HG02623 (cell line): Measurements from ENCODE around the gene MED8.
A peak's percentile ranks its signal among the peaks of the same experiment; 100 is the strongest.

Source experiments
- ATAC-seq: cut with Tn5 transposase; IDR thresholded peaks from one replicate; pipeline ENCODE4 v1.9.1; 2021; ENCODE audit warnings: moderate library complexity; ENCODE audit not compliant: unreplicated experiment

MED8 gene

DNA sequence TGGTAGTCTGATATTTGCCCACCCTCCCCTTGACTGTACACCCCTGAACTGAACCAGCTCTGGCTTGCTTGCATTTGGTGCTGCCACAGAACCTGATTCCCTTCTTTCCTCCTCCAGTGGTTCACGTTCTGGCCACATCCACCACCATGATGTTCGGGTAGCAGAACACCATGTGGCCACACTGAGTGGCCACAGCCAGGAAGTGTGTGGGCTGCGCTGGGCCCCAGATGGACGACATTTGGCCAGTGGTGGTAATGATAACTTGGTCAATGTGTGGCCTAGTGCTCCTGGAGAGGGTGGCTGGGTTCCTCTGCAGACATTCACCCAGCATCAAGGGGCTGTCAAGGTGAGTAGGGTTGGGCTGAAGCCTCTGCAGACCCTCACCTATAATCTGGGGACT is 29.0 kb downstream of the MED8 start:
- ATAC-seq: no peak

DNA sequence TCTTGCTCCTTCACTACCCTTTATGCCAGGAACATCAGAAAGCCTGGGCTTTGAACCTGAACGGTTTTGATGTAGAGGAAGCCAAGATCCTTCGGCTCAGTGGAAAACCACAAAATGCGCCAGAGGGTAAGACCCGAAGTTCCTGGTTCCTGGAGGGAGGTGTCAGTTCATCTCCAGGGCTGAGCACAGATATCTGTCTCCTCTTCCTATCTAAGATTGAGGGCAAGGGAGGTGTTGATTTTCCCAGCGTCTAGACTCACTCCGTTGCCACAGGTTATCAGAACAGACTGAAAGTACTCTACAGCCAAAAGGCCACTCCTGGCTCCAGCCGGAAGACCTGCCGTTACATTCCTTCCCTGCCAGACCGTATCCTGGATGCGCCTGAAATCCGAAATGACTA is 29.9 kb downstream of the MED8 start:
- ATAC-seq: no peak

DNA sequence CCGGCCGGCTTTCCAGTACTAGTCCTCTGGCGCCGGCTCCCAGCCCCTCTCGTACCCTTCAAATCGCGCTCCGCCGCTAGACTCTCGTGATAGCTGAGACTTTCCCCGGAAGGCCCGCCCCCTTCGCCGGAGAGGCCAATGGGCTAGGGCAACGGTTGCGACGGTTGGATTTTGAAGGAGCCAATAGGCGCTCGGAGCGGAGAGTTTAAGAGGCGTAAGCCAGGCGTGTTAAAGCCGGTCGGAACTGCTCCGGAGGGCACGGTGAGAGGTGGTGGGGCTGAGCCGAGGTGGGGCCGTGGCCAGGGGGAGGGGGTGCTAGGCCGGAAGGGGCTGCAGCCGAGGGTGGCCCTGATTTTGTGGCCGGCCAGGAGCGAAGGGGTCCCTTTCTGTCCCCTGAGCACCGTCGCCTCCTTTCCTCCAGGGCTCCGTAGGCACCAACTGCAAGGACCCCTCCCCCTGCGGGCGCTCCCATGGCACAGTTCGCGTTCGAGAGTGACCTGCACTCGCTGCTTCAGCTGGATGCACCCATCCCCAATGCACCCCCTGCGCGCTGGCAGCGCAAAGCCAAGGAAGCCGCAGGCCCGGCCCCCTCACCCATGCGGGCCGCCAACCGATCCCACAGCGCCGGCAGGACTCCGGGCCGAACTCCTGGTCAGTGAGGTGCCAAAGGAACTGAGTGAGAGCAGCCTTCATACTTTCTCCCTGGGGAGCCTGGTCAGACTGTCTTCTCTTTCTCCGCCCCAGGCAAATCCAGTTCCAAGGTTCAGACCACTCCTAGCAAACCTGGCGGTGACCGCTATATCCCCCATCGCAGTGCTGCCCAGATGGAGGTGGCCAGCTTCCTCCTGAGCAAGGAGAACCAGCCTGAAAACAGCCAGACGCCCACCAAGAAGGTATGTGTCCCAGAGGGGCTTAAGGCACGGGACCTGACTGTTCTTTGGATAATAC is 30.6 kb downstream of the MED8 start, which contains the start of gene CDC20:
CDC20 (plus strand) TSS at position 236 of the 948 bp plus-strand sequence; CDS start at position 471, 235 bp downstream.
- peak; percentile 94 for ATAC-seq

DNA sequence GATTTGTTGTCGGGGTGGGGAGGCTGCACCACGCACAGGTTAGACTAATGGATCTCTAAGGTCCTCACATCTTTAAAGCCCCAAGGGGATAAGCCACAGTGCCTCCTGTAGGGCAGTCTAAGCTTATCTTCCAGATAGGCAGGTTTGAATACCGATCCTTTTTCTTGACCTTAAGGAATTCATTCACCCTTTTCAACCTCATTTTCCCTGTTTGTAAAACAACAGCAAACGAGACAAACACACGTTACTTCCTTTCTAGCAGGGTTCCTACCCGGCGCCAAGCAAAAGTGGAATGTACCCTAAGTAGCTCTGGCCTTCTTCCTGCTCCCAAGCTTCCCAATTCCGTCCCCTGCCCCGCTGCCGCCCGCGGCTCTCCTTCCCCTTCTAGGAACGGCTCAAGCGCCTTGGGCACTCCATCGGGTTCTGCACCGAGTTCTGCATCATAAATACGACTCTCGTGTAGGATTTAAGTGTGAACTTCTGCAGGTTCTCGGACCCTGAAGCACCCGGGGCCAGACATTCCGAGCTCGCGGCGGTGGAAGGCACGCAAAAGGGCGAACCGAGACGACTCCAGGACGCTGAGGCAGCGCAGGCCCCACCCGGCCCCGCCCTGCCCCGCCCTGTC is 31.4 kb downstream of the MED8 start:
- no peak for ATAC-seq

GRCh38 chr1:43357251-43357650 is 32.3 kb downstream of the MED8 start:
- ATAC-seq: no peak

DNA sequence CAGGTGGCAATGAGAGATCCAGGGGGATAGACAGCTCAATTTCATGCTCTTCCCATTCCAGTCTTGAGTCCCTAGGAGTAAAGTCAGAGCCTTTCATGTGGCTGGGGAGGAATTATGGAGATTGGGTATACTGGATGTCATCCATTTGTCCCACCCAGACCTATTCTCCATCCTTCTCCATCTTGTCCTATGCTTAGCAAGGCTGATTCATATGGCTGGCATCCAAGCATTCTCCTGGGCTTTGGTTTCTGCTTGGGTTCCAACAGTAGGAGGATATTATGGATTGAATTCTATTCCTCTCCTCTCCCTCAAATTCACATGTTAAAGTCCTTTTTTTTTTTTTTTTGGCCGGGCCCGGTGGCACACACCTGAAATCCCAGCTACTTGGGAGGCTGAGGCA is 34.7 kb downstream of the MED8 start:
- ATAC-seq: no peak

GRCh38 chr1:43354471-43354870 is 35.1 kb downstream of the MED8 start:
- ATAC-seq: no peak

- ATAC-seq: no peak
Observed at GRCh38 chr1:43352881-43353280, 36.7 kb downstream of the MED8 start.

DNA sequence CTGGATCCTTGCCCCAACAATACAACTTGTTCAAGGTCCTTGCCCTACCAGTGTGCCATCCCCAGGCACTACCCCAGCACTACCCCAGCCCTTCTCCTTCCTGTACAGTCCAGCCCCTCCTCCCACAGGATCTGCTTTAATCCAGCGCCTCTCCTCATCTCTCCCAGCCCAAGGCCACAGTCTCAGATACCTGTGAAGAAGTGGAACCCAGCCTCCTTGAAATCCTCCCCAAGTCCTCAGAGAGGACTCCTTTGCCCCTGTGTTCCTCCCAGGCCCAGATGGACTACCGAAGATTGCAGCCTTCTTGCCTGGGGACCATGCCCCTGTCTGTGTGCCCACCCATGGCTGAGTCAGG is 37.3 kb downstream of the MED8 start:
- ATAC-seq: no peak

DNA sequence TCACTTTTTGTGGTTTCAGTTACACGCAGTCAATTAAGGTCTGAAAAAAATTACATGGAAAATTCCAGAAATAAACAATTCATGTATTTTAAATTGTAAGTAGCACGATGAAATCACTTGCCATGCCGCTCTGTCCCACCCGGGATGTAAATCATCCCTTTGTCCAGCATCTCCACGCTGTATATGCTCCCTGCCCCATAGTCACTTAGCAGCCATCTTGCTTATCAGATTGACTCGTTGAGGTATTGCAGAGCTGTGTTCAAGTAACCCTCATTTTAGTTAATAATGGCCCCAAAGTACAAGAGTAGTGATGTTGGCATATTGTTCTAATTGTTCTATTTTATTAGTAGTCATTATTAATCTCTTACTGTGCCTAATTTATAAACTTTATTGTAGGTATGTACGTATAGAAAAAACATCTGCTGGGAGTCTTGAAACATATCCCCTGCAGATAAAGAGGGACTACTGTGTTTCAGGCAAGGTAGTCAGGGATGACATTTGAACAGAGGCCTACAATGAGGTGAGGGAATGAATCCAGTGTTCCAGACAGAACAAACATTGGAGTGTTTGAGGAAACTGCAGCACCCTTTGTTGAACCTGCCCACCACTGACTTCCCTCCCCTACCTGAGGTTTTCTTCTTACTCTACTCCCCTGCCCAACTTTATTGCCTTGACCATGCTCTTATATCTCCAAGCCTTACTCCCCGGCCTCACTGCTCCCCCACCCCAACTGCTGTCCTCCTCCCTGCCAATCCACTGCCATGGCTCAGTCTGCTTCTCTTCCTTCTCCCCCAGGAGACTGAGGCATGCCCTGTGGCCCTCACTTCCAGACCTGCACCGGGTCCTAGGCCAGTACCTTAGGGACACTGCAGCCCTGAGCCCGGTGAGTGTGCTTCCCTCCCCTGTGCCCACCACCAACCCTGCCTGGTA is 37.9 kb downstream of the MED8 start:
- no peak for ATAC-seq

DNA sequence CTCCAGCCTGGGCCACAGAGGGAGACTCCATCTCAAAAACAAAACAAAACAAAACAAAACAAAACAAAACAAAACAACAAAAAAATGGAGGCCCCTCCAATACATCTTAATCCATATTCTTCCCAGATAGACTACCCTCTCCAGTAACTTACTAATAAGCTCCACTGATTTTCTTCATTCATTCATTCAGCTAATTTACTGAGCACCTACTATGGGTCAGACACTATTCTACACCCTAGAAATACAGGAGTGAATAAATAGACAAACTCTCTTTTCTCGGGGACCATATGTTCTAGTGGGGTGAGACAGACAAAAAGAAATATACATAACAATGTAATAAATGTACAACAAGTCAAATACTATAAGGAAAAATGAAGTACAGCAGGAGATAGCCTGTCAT is 38.6 kb downstream of the MED8 start:
- no peak for ATAC-seq

DNA sequence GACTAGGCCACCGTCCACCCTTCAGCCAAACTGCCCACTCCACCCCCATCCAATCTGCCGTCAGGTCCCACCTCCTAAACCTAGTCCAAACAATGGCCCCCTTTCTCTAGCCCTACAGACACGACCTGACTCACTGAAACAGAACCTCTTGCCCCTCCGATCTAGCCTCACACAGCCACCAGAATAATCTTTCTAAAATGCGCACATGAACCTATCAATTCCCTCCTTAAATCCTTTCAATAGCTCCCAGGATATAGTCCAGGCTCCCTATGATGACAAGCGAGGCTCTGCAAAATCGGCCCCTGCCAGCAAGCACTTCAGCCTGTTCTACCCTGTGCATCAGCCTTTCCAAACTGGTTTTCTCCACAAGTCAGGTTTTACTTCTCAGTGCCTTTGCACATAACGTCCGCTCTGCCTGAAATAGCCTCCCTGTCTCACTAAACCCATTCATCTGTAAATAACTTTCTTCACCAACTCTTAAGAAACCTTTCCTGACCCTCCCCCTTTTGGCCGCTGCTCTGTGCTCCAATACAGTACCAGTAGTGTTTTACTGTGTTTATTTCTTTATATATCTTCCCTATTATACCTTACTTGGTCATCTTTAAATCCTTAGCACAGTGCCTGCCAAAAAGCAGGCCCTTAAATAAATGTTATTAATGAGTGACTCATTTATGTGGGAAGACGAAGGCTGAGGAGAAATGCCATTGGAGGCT is 39.9 kb downstream of the MED8 start:
- ATAC-seq: no peak

GRCh38 chr1:43348809-43349593 is 40.6 kb downstream of the MED8 start:
- no peak for ATAC-seq

GRCh38 chr1:43348343-43348808 is 41.2 kb downstream of the MED8 start:
- no peak for ATAC-seq

- no peak for ATAC-seq
Observed at GRCh38 chr1:43346636-43347035, 43.0 kb downstream of the MED8 start.

GRCh38 chr1:43345120-43345519 is 44.5 kb downstream of the MED8 start:
- ATAC-seq: no peak

- no peak for ATAC-seq
Observed at GRCh38 chr1:43344267-43344850, 45.2 kb downstream of the MED8 start.

GRCh38 chr1:43340559-43340958 is 49.0 kb downstream of the MED8 start:
- no peak for ATAC-seq

- no peak for ATAC-seq
Observed at GRCh38 chr1:43339584-43340232, 49.9 kb downstream of the MED8 start.
